Measurements from ENCODE around the gene ZBTB39.
"Not testable (repeated sequence)": the region's sequence is repeated elsewhere in the genome, so short reads cannot be mapped to it uniquely, and the experiment has no call there.

Gene ZBTB39

DNA sequence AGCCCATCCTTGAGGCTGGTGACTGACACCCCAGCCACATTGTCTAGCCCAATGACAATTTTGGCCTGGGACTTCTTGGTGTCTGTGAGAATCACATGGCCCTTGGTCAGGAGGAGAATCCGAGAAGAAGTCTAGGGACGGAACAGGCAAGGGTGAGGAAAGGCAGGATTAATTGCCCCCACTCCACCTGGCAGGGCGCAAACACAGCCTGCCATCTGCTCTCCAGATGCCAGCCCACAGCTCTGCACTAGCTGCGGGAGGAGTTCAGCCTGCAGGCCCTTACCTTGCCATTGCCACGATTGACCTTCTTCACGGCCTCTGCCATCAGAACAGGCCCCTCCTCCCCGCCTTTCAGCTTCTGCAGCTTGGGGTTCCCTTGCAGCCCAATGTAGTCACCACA is 23.1 kb upstream of the ZBTB39 start:
- DNase-seq = no peak

DNA sequence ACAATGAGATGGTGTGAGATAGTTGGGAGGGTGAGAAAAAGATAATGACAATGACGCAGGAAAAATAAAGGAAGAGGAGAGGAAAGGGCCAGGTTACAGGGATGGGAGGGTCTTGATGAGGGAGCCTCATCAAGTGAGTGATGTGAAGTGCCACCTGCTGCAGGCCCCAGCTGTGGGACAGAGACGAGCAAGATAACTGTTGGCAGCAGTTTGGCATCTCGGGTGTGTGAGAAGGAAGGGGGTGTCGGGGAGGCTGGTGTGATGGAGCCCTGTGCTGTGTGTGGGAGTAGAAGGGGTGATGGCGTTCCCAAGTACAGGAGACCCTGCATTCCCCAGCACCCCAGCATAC is 21.4 kb upstream of the ZBTB39 start:
- no peak for DNase-seq

DNA sequence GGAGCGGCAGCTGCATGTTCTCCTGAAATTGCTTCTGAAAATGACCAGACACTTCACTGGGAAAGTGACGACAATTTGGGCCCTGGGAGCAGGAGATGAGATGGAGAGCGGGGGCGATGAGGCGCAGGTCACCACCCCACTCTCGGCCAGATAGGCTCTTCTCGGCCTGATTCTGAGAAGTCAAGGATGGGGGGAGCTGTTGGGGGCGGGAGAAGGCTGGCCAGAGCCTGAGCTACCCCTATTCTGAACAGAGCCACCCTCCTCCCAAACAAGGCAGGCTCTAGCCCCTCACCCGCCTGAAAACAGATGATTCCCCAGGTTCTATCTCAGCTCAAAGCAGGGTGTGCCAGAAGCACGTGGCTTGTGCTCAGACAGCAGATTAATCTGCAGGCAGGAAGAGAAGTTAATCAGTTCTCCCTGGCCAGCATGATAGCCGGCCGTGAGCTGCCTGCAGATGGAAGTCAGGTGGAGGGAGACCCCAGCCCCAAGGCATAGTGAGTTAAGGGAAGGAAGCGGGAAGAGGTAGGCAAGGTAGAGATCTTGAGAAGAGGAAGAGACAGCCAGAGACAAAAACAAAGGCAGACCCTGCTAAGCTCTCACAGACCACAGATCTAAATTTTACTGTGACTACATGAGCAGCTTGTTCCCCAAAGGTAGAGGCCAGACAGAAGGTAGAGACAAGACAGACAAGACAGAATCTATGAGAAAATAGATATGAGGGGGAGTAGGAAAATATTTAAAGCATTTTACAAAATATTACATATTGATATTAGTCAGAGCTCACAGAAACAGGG is 20.9 kb upstream of the ZBTB39 start:
- DNase-seq = no peak

DNA sequence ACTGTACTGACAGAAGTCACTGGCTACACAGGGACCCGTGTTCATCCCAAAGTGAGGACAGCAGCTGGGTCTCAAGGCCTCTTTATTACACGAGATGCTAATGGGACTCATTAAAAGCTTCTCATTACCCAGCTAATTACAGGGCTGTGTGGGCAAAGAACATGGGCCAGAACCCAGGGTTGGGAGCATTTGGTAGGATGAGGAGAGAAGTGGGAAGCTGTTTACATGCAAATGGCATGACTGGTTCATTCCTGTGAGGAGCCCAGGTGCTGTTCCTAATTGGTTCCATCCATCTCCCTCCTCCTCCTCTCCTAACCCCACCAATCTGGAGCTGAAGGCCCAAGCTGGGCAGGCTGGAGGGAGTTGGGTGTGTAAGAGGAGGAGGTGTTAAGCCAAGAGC is 18.9 kb upstream of the ZBTB39 start:
- no peak for DNase-seq

DNA sequence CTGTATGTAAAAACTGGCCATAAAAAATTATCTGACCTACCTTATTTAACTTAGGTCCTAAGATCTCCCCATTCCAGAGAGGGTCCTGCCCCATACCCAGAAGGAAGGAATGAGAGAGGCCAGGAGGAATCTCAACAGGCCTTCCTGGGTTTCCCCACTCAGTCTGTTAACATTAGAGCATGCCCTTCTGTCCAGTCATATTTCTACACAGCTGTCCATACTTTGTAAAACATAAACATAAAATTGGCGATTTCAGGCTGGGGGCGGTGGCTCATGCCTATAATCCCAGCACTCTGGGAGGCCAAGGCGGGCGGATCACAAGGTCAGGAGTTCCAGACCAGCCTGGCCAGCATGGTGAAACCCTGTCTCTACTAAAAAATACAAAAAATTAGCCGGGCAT is 16.0 kb upstream of the ZBTB39 start:
- DNase-seq = not testable (repeated sequence)

DNA sequence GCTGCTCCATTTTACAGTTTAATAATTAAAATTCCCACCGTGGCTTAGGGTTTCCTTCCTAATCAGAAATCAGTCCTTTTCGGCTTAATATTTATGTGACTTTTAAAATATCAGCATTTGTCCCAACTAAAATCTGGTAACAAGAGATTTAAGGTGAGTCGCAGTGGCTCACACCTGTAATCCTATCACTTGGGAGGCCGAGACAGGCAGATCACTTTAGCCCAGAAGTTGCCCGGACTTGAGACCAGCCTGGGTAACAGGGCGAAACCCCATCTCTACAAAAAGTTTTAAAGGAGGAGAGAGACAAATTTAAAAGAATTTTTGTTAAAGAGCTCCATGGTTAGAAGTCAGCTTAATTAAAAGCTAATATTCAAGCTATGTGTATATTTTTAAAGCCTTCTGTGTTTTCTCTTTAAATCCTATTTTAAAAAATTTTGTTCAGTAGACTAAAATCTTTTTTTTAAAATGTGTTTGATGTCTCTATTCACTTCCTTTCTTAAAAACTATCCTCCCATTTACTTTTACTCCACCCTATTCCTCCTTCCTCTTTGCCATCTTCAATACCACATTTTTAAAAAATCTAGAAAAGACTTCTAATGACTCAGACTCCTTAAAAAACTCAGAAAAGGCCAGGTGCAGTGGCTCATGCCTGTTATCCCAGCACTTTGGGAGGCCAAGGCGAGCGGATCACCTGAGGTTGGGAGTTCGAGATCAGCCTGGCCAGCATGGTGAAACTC is 13.8 kb upstream of the ZBTB39 start:
- DNase-seq = no peak

DNA sequence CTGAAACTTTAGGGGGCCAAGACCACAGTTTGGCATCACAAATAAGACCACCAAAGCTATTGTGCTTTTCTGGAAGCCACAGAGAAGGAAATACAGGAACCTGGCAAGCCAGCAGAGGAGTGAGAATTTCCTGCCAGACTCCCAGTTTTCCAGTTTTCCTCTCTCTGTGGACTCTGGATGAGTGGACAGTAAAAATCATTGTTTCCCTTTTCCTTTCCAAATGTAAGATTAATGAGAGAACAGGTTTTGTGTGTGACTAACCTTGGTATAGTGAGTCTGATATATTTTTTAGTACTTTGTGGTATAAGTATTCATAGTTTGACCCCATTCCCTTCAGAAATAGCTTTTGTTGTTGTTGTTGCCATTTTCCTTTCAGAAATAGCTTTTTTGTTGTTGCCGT is 12.6 kb upstream of the ZBTB39 start:
- DNase-seq = no peak

DNA sequence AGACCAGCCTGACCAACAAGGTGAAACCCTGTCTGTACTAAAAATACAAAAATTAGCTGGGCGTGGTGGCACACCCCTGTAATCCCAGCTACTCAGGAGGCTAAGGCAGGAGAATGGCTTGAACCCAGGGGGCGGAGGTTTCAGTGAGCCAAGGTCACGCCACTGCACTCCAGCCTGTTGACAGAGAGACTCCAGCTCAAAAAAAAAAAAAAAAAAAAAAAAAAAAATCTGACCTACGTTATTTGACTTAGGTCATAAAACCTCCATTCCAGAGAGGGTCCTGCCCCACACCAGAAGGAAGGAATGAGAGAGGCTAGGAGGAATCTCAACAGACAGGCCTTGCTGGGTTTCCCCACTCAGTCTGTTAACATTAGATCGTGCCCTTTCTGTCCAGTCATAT is 12.0 kb upstream of the ZBTB39 start:
- DNase-seq = not testable (repeated sequence)

DNA sequence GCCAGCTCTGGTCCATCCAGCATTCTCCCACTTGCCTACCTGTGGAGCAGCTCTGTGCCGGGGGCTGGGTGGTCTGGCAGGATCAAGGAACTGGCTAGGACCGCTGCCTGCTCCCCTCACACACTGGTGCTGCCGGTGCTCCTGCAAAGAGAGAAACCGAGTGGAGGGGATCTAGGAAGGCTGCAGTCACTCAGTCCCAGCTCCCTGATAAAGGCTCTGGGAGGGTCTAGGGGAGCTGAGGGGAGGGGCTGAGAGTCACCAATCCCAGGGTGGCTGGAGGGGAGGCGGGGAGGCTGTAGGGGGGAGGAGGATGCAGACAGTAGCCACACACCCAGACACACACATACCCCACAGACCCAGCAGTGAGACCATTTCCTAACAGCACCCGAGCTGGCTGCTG is 10.0 kb upstream of the ZBTB39 start, which contains the start of gene TAC3:
TAC3 (minus strand) TSS at position 182 of the 400 bp plus-strand sequence. CDS start 732 bp downstream, outside the sequence.
- DNase-seq = no peak

DNA sequence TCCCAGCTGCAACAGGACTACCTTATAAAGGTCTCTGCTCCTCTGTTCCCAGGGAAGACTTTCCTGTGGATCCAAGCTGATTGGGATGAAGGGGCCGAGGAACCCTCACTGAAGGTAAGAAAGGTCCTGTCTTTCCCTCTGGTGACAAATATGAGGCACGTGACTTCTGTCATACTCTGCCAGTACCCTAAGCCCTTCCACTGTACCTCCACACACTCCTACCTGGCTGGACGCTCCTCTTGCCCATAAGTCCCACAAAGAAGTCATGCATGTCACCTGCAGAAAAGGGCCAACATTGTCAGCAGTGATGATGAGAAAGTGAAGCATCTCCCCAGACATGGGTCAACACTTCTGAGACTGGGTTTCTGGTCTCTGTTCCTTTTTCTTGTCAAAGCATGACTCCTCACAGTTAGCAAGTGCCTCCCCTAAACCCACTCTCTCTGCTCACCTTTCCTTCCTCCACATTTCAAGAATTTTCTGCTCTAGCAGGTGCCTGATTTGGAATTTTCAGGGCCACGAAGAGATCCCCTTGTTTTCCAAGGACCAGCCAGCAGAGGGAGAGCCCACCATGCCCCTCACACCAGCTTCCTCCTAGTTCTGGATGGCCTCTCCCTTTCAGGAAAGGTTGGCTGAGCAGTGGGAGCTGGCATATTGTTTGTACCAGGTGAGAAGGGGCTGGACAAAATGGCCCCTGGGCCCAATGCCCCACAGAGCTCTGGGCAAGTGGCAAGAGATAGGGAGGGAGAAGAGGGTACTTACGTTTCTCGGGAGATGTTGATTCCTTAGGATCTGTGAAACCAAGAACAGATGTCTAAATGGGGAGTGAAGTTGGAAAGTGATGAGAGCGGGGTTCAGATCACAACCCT is 6.5 kb upstream of the ZBTB39 start:
- no peak for DNase-seq

DNA sequence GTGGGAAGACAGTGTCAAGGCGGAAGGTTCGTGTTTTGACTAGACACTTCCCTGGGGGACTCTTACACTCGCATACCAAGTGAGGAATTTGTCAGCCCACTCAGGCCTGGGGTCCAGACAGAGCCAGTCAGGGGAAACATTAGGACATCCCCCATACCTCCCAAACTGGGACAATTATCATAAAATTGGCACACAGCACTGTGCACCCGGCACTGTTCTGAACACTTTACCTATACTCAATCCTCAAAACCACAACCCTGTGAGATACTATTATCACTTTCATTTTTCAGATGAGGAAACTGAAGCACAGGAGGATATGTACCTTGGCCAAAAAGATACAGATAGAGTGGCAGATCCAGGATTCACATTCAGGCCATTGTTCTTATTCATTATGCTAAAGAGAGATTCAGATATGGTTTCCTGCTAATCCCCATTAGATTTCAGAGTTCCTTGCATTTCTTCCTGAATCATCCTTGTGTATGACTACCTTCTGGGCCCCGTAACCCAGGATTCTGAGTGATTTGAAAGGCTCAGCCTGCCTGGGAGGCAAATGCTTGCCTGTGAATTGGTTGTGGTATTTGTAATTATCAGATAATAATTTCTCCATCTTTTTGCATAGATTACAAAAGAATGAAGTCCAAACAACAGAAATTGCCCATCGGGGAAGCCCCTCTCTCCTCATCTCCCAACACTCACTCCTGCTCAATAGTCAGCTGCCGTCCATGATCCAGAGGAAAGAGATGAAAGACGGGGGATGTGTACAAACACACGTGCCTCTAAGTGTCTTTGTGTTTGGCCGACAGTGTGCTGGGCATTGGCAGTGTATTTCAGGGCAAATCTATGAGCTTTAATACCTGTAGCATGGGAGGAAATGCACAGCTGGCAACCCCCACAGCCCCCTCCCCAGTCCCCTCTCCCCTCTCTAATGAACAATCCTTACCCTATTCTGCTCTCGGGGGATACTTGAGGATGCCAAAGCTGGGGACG is 5.4 kb upstream of the ZBTB39 start:
- DNase-seq = no peak

DNA sequence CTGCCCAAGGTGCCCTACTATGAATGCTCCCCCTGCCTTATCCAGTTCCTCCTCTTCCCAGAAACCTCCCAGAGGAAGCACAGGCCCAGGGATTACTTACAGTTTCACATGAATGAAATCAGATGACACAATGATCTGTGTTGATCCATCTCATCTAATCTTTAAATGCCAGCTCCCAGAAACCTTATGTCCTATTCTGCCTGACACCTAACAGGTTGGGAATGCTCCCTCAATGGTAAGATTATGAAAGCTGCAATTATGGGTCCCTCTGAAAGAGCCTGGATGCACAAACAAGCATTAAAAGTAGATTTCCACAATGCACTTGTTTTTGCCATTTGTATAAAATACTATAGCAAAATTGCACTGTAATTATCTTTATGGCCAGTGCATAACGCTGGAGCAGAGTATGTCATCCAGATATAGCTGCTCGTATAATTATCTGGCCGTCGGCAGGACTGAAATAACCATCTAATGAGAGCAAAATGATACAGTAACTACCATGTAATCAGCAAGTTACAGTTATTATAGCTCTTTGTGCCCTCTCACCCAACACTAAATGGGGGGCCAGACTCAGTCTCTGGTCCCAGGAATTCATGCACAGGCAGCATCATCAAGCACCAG is 4.4 kb upstream of the ZBTB39 start:
- no peak for DNase-seq

DNA sequence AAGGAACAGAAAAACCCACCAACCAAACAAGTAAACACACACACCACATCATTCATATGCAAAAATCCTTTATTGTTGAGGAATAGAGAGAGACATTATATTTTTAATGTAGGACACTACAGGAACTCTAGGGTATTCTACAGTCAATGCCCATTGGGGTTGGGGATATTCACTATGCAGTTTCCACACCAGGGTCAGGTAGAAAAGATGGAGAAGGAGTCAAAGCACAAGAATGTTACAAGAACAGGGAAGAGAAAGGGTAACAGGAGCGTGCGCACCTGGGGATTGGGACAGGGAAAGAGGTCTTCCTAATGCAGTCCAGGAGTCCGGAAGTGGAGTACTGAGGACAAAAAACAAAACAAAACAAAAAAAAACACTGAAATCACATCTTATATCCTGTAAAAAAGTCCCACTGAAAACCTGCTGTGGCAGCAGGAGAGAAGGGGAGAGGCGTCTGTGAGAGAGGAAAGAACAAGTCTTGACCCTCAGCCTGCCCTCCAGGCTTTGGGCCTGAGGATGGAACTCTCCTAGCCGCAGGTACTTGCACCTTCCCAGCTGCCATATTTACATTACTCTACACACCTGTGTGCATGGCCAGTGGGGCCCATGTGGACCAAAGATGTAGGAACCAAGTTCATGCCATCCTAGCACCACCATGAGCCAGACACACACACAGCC is 3.7 kb upstream of the ZBTB39 start:
- no peak for DNase-seq

DNA sequence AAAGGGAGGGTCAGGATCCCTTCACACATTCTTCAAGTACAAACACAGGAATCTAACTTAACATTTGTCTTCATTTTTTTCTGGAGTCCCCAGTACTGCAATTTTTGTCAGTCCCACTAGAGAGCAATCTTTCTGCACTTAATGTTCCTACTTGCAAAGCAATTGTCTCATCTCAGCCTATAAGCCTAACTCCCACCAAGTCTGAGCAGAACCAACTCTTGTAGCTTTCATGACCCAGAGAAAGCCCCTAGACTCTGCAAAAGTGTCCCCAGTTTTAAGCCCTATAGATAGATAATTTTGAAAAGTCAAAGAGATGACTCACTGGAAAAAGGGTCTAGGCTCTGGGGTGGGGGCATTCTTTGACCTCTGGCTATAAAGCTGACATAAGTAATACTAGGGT is 1.8 kb upstream of the ZBTB39 start:
- DNase-seq = peak; percentile 24

DNA sequence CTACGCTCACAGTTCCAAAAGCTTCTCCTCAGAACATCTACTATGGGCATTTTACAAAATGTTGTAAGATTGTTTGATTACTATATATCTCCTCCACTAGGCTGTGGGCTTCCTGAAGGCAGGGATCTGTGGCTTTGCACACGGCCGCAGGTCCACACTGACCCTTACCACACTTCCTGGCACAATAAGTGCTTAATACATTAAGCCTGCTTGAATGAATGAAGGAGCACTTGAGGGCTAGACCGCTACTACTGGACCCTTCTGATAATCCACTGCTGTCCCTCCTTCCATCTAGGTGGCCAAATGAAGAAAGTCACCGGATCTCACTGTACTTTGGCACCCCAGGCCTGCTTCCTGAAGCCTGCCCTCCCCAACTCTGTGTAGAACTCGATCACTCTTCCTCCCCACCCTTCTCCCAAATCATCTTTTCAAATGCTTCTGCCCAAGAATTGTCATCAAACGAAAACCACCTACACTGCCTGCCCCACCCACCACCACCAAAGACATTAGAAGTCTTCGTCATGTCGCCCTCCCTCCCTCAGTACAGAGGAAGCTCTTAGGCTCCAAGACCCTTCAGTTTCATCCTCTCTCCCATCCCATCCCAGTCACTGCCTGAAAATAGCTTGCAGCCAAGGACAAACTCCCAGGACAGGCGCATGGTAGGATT is 596 bp upstream of the ZBTB39 start:
- no peak for DNase-seq

DNA sequence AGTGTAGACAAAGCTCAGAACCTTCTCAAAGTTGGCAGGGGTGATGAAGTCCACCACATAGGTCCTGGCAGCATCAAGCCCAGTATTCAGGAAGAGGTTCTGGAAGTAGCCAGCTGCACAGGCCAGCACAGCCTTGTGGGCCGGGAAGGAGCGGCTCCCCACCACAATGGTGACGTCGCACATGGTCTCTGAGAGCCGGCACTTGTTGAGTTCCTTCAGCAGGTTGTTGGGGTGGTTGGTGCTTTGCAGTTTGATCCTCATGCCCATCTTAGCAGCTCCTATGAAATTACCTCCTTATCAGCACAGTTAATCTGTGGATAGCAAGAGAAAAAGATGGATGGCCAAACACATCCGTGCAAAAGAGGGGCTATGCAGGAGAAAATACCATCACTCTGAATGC is 1.7 kb downstream of the ZBTB39 start:
- DNase-seq = no peak

DNA sequence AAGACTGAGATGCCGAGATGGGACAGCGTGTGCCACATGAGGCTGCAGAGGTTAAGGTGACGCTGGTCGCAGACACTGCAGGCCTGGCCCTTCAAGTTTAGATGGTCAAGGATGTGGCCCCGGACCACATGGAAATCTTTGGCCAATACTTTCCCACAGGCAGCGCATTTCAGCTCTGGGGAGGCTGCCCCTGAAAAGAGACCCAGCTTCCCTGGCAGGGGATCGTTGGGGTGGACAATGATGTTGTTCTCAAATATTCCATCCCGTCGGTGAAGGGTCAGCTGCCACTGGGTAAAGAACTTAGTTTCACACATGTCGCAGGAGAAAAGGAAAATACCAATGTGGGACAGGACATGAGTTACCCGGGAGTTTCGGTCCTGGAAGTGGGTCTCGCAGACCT is 3.0 kb downstream of the ZBTB39 start:
- no peak for DNase-seq

DNA sequence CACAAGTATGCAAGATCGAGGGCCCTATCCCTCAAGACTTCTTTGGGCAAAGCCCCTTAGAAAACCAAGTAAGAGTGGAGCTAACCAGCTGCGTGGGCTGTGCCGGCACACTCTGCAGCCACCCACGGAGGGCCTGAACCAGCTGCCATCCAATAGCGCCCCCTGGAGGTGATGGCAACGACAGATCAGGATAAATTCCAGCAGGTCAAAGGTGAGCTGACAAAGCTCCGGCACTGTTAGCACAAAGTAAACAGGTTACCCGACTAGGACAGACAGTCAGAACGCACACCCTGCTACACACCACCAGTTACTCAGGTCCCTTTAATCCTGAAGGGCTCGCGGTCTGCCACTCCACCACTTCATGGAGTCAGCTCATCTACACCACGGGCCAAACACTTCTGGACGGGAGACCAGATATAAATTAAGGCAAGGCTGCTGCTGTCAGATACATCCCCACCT is 4.9 kb downstream of the ZBTB39 start:
- DNase-seq = peak; percentile 31

DNA sequence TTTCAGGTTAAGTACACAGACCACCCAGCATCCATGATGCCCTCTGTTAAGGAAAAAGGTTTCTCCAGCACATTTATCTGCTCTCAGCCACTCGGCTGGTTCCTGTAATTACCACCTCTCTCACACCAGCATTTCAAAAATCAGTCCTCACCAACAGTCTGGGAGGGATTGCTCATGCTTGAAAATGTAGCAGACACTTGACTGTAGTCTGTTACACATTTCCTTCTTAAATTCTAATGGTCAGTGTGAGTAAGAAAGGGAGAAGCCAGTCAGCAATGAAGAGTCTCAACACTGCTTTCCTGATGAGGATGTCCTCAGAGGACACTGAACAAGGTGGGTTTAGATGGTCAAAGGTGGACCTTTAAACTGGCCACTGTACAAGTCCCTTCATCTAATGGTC is 6.0 kb downstream of the ZBTB39 start:
- DNase-seq = no peak

DNA sequence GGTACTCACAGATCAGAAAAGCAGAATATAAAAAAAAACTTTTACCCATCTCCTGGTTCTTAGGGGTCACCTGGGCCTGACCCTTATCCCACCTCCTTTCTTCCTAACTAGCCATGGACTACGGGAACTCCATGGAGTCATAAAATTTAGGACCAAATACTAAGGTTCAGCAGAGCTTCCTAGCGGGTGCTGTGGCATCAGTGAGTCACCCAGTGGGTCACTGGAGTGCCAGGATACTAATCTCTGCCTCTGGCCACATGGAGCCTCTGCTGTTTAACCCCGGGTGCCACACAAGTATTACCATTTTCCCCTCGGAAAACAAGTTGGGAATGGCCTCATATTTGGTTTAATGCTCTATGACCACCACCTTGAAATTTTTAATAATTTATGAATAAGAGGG is 6.9 kb downstream of the ZBTB39 start:
- DNase-seq = no peak

DNA sequence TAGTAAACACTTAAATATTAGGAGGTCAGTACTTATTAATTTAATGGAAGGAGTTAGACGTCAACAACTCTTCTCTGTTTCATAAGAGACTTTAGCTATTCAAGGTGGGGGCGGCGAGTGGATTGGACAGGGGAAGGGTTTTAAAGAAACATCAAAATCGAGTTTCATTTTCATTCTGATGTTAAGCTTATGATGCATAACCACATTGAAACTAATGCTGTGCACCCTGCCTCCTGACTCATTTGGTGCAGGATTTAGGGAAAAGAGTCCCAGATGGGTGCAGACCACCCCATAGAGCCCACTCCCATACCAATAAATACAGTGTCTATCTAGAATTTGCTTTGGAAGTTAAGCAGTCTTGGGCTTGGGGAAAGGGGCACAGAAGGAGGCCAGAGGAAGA is 7.4 kb downstream of the ZBTB39 start:
- DNase-seq = no peak

All from NCI-H2107 (cell line).